ENCODE data around the gene ZSWIM4.
A peak's percentile ranks its signal among the peaks of the same experiment; 100 is the strongest.

DNA sequence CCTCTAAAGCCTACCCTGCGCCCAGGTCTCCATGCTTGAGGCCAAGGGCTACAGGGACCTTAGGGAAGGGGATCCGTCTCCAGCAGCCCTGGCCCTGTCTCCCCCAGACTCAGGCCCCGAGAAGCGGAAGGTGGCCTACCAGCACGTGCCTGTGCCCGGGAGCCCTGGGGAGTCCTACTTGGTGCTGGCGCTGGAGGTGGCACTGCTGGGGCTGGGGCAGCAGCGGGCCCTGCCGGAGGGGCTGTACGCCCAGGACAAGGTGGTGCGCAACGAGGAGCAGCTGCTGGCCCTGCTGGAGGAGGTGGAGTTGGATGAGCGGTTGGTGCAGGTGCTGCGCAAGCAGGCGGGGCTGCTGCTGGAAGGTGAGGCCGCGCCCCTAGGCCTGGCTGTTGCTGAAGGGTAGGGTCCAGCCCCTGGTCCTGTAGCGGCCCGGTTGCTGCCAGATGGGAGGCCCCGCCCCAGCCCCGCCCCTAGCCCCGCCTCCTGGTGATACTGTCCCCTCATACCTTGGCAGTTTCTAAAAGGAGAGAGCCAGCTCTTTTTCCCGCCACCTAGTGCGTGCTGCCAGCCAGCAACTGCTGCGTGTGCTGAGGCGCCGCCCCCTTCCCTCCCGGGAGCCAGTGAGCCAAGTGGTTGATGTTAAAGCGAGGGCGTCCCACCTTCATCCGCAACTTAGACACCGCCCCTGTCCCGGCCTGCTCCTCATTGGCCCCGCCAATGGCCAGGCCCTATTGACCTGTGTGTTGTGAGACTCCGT lies 22.6 kb downstream of the ZSWIM4 start:
- peak; percentile 15; the same call in 1 of the 2 replicates for TF ChIP-seq CTCF (IDR thresholded peaks at IDR 0.05)
- TF ChIP-seq ZFX (IDR thresholded peaks at IDR 0.05; ENCODE audit: borderline replicate concordance) = no peak
